Activated CD8-positive, alpha-beta memory T cell treated with anti-CD3 and anti-CD28 coated beads for 48 hours (primary cell): ENCODE data around the gene CLPTM1L.
"Not testable (repeated sequence)": the region's sequence is repeated elsewhere in the genome, so short reads cannot be mapped to it uniquely, and the experiment has no call there.

Experiments used
- DNase-seq, 3 experiments: peaks; one replicate each; pipeline ENCODE4 v3.0.0-alpha.2; 2020; ENCODE audit warnings: low read depth in 2 of 3, low spot score in 2 of 3

CLPTM1L gene

GRCh38 chr5:1329111-1329579 lies 15.8 kb downstream of the CLPTM1L start:
- DNase-seq = no peak

- DNase-seq = not testable (repeated sequence)
Observed at GRCh38 chr5:1328237-1329110, 16.4 kb downstream of the CLPTM1L start.

- DNase-seq = not testable (repeated sequence)
Observed at GRCh38 chr5:1326901-1327756, 17.8 kb downstream of the CLPTM1L start.

- not testable (repeated sequence) for DNase-seq
Observed at GRCh38 chr5:1326532-1326875, 18.4 kb downstream of the CLPTM1L start.

- DNase-seq = no peak
Observed at GRCh38 chr5:1325870-1326531, 18.9 kb downstream of the CLPTM1L start.

GRCh38 chr5:1325191-1325741 lies 19.6 kb downstream of the CLPTM1L start:
- DNase-seq = no peak

GRCh38 chr5:1324719-1325190 lies 20.1 kb downstream of the CLPTM1L start:
- no peak for DNase-seq

- DNase-seq = no peak
Observed at GRCh38 chr5:1324301-1324700, 20.6 kb downstream of the CLPTM1L start.

- DNase-seq = no peak
Observed at GRCh38 chr5:1323803-1324173, 21.1 kb downstream of the CLPTM1L start.

GRCh38 chr5:1322955-1323802 lies 21.7 kb downstream of the CLPTM1L start:
- DNase-seq = no peak

- no peak for DNase-seq
Observed at GRCh38 chr5:1322036-1322900, 22.6 kb downstream of the CLPTM1L start.

- no peak for DNase-seq
Observed at GRCh38 chr5:1321576-1321975, 23.3 kb downstream of the CLPTM1L start.

GRCh38 chr5:1320436-1321344 lies 24.2 kb downstream of the CLPTM1L start:
- DNase-seq = no peak

- no peak for DNase-seq
Observed at GRCh38 chr5:1319436-1320256, 25.3 kb downstream of the CLPTM1L start.

- no peak for DNase-seq
Observed at GRCh38 chr5:1318659-1319251, 26.1 kb downstream of the CLPTM1L start.

GRCh38 chr5:1317921-1318565 lies 26.9 kb downstream of the CLPTM1L start:
- no peak for DNase-seq
